PFSK-1 (cell line): Measurements from ENCODE around the gene RIMKLA.

Source experiments
- FOXP2 ChIP-seq: optimal IDR thresholded peaks from 2 replicates; pipeline ENCODE3; 2011; ENCODE audit warnings: borderline replicate concordance, control low read depth, inconsistent platforms; ENCODE audit not compliant: insufficient read depth; ENCODE audit errors: extremely low read length, extremely low read depth
- POLR2AphosphoS5 ChIP-seq: IDR thresholded peaks from 2 replicates; pipeline ENCODE4 v1.6.1; 2012; ENCODE audit warnings: low read depth, mild to moderate bottlenecking, control low read depth, low read length, moderate library complexity
- SIN3A ChIP-seq: IDR thresholded peaks from 2 replicates; pipeline ENCODE4 v1.6.1; 2012; ENCODE audit warnings: mild to moderate bottlenecking, low read length, moderate library complexity, borderline replicate concordance; ENCODE audit not compliant: insufficient read depth
- TAF1 ChIP-seq: IDR thresholded peaks from 2 replicates; pipeline ENCODE4 v1.6.1; 2012; ENCODE audit warnings: low read length, control low read depth, borderline replicate concordance; ENCODE audit not compliant: insufficient read depth
- TF ChIP-seq, protein P1 (sequence below), 2 experiments: IDR thresholded peaks; 2 replicates each; pipeline versions ENCODE4 v1.6.1 to v1.8.0; 2011 to 2012; ENCODE audit warnings: low read depth in 2 of 2, low read length in 2 of 2, control low read depth in 1 of 2, inconsistent platforms in 1 of 2, mild to moderate bottlenecking in 1 of 2, moderate library complexity in 1 of 2; ENCODE audit not compliant: insufficient read depth in 1 of 2

The RIMKLA gene

GRCh38 chr1:42335809-42336518 is 44.6 kb upstream of the RIMKLA start:
- no peak for TF ChIP-seq FOXP2
- TF ChIP-seq SIN3A = no peak
- TF ChIP-seq, protein P1, sequence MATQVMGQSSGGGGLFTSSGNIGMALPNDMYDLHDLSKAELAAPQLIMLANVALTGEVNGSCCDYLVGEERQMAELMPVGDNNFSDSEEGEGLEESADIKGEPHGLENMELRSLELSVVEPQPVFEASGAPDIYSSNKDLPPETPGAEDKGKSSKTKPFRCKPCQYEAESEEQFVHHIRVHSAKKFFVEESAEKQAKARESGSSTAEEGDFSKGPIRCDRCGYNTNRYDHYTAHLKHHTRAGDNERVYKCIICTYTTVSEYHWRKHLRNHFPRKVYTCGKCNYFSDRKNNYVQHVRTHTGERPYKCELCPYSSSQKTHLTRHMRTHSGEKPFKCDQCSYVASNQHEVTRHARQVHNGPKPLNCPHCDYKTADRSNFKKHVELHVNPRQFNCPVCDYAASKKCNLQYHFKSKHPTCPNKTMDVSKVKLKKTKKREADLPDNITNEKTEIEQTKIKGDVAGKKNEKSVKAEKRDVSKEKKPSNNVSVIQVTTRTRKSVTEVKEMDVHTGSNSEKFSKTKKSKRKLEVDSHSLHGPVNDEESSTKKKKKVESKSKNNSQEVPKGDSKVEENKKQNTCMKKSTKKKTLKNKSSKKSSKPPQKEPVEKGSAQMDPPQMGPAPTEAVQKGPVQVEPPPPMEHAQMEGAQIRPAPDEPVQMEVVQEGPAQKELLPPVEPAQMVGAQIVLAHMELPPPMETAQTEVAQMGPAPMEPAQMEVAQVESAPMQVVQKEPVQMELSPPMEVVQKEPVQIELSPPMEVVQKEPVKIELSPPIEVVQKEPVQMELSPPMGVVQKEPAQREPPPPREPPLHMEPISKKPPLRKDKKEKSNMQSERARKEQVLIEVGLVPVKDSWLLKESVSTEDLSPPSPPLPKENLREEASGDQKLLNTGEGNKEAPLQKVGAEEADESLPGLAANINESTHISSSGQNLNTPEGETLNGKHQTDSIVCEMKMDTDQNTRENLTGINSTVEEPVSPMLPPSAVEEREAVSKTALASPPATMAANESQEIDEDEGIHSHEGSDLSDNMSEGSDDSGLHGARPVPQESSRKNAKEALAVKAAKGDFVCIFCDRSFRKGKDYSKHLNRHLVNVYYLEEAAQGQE (IDR thresholded peaks at IDR 0.05; ENCODE audit: insufficient read depth in 1 of 2, low read depth in 2 of 2, low read length in 2 of 2) = no peak
- TF ChIP-seq POLR2AphosphoS5 = no peak
- no peak for TF ChIP-seq TAF1

GRCh38 chr1:42336978-42337377 is 43.6 kb upstream of the RIMKLA start:
- TF ChIP-seq, protein P1 (IDR thresholded peaks at IDR 0.05; ENCODE audit: insufficient read depth in 1 of 2, low read depth in 2 of 2, low read length in 2 of 2) = no peak
- no peak for TF ChIP-seq SIN3A
- no peak for TF ChIP-seq FOXP2
- no peak for TF ChIP-seq POLR2AphosphoS5
- TF ChIP-seq TAF1 = no peak

DNA sequence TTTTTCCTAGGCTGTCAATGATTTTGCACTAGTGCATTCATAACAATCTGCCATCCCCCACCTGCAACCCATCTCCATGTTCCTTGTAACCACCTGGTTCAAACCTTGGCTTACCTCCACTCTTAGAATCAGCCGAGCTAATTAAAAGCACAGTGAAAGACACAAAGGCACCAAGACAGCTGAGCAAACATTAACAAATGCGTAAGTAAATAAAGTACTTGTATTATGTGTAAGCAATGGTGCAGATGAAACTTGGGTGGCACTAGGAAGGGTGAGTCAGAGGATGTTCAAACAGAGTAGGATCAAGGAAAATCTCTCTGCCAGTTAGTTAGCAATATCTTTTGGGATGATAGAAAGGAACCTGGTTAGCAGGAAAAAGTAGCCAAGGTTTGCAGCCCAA is 40.5 kb upstream of the RIMKLA start:
- no peak for TF ChIP-seq FOXP2
- TF ChIP-seq POLR2AphosphoS5 = no peak
- no peak for TF ChIP-seq TAF1
- TF ChIP-seq SIN3A = no peak
- TF ChIP-seq, protein P1 (IDR thresholded peaks at IDR 0.05; ENCODE audit: insufficient read depth in 1 of 2, low read depth in 2 of 2, low read length in 2 of 2) = no peak

DNA sequence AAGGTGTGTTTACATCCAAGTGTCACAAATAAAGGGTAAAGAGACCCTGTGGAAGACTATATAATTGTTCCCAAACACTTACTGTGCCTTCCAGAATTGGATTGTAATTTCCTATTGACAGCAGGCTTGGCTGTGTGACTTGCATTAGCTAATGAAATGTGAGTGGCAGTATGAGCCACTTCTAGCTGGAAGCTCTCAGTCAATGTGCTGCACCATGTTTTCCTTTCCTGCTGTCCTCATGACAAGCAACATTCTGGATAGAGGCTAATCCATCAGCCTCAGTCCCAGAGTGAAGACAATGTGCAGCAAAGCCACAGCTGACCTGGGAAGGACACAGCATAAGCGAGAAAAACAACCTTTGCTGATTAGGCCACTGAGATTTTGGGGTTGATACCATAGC is 39.7 kb upstream of the RIMKLA start:
- no peak for TF ChIP-seq SIN3A
- TF ChIP-seq POLR2AphosphoS5 = no peak
- no peak for TF ChIP-seq FOXP2
- TF ChIP-seq, protein P1 (IDR thresholded peaks at IDR 0.05; ENCODE audit: insufficient read depth in 1 of 2, low read depth in 2 of 2, low read length in 2 of 2) = no peak
- no peak for TF ChIP-seq TAF1
